Mesenchymal stem cell (in vitro differentiated cells and primary cell): ENCODE measurements around the gene MCCC1. TPM values are rescaled to one million over a fixed set of nuclear protein-coding genes. Genes with fewer than 3 reads are reported as not detected.
A peak's percentile ranks its signal among the peaks of the same experiment; 100 is the strongest.

ENCODE experiments used
- DNase-seq: peaks from one replicate; pipeline ENCODE4 v3.0.0-alpha.2; 2013
- H2AFZ ChIP-seq: one replicate; pipeline ENCODE4 v1.6.1; 2013; ENCODE audit warnings: low read depth, mild to moderate bottlenecking, control low read depth, inconsistent platforms, low read length, moderate library complexity
- H2AK5ac ChIP-seq: 2 replicates; pipeline ENCODE4 v1.6.1; 2013; ENCODE audit warnings: low read length, moderate library complexity, mild to moderate bottlenecking, inconsistent platforms; ENCODE audit not compliant: severe bottlenecking
- H2BK120ac ChIP-seq: one replicate; pipeline ENCODE4 v1.6.1; 2013; ENCODE audit warnings: low read depth, mild to moderate bottlenecking, inconsistent platforms, low read length, moderate library complexity
- H2BK12ac ChIP-seq, 2 experiments: one replicate each; pipeline ENCODE4 v1.6.1; 2013; ENCODE audit warnings: inconsistent platforms in 2 of 2, low read length in 2 of 2, mild to moderate bottlenecking in 2 of 2, moderate library complexity in 2 of 2, control low read depth in 1 of 2
- H2BK15ac ChIP-seq: one replicate; pipeline ENCODE4 v1.6.1; 2013; ENCODE audit warnings: mild to moderate bottlenecking, low read depth, inconsistent platforms; ENCODE audit not compliant: poor library complexity, severe bottlenecking
- H2BK5ac ChIP-seq: 2 replicates; pipeline ENCODE4 v1.6.1; 2013; ENCODE audit warnings: low read depth, mild to moderate bottlenecking, low read length, control low read depth, inconsistent platforms; ENCODE audit not compliant: poor library complexity, severe bottlenecking
- H3K14ac ChIP-seq, 2 experiments: one replicate each; pipeline ENCODE4 v1.6.1; 2013; ENCODE audit warnings: inconsistent platforms in 2 of 2, low read length in 2 of 2, control low read depth in 1 of 2, mild to moderate bottlenecking in 1 of 2, moderate library complexity in 1 of 2
- H3K18ac ChIP-seq, 2 experiments: one replicate each; pipeline ENCODE4 v1.6.1; 2013; ENCODE audit warnings: inconsistent platforms in 2 of 2, low read length in 2 of 2, control low read depth in 1 of 2, low read depth in 1 of 2, mild to moderate bottlenecking in 1 of 2
- H3K23ac ChIP-seq, 2 experiments: one replicate each; pipeline ENCODE4 v1.6.1; 2013; ENCODE audit warnings: inconsistent platforms in 2 of 2, low read length in 2 of 2, mild to moderate bottlenecking in 2 of 2, moderate library complexity in 2 of 2, control low read depth in 1 of 2
- H3K27ac ChIP-seq: 2 replicates; pipeline ENCODE4 v1.5.1; 2013; ENCODE audit warnings: mild to moderate bottlenecking, moderate library complexity, low read length, control low read depth, inconsistent platforms; ENCODE audit not compliant: poor library complexity, severe bottlenecking
- H3K27me3 ChIP-seq, 2 experiments: 2 replicates each; pipeline versions ENCODE4 v1.6.1 to v1.7.0; 2013; ENCODE audit warnings: low read length in 2 of 2, mild to moderate bottlenecking in 2 of 2, moderate library complexity in 2 of 2, control low read depth in 1 of 2, inconsistent platforms in 1 of 2; ENCODE audit not compliant: control insufficient read depth in 1 of 2, insufficient read depth in 1 of 2
- H3K36me3 ChIP-seq, 2 experiments: 2 replicates each; pipeline versions ENCODE4 v1.6.1 to v1.7.0; 2013; ENCODE audit warnings: low read length in 2 of 2, control low read depth in 1 of 2, inconsistent platforms in 1 of 2, low read depth in 1 of 2, mild to moderate bottlenecking in 1 of 2; ENCODE audit not compliant: insufficient read depth in 2 of 2, control insufficient read depth in 1 of 2
- H3K4ac ChIP-seq, 2 experiments: one replicate each; pipeline ENCODE4 v1.6.1; 2013; ENCODE audit warnings: inconsistent platforms in 2 of 2, low read length in 2 of 2, mild to moderate bottlenecking in 2 of 2, moderate library complexity in 2 of 2, control low read depth in 1 of 2, low read depth in 1 of 2
- H3K4me1 ChIP-seq: 2 replicates; pipeline ENCODE4 v1.6.1; 2013; ENCODE audit warnings: low read depth, low read length, control low read depth; ENCODE audit not compliant: control insufficient read depth, insufficient read depth
- H3K4me2 ChIP-seq: 2 replicates; pipeline ENCODE4 v1.6.1; 2013; ENCODE audit warnings: low read length, mild to moderate bottlenecking, inconsistent platforms; ENCODE audit not compliant: poor library complexity, severe bottlenecking
- H3K4me3 ChIP-seq, 2 experiments: 2 replicates each; pipeline versions ENCODE4 v1.5.1 to v1.7.0; 2013; ENCODE audit warnings: low read length in 2 of 2, mild to moderate bottlenecking in 2 of 2, control low read depth in 1 of 2, low read depth in 1 of 2; ENCODE audit not compliant: insufficient read depth in 1 of 2
- H3K79me1 ChIP-seq: replicated peaks from 2 replicates; pipeline ENCODE4 v1.6.1; 2013; ENCODE audit warnings: mild to moderate bottlenecking, control low read depth, low read length, inconsistent platforms; ENCODE audit not compliant: poor library complexity, severe bottlenecking
- H3K9ac ChIP-seq: 2 replicates; pipeline ENCODE4 v1.7.0; 2013; ENCODE audit warnings: mild to moderate bottlenecking, low read length, moderate library complexity
- H3K9me3 ChIP-seq: 2 replicates; pipeline ENCODE4 v1.7.0; 2013; ENCODE audit warnings: mild to moderate bottlenecking, low read length; ENCODE audit not compliant: control insufficient read depth
- H4K8ac ChIP-seq: one replicate; pipeline ENCODE4 v1.6.1; 2013; ENCODE audit warnings: inconsistent platforms, mild to moderate bottlenecking, low read length, moderate library complexity
- H4K91ac ChIP-seq: one replicate; pipeline ENCODE4 v1.6.1; 2013; ENCODE audit warnings: mild to moderate bottlenecking, low read length, inconsistent platforms
- WGBS: methylation state at CpG from one replicate; pipeline ENCODE4 v1.1.7; 2013; ENCODE audit warnings: mixed read lengths; 5-methylcytosine and 5-hydroxymethylcytosine counted together
- polyA plus RNA-seq, 2 experiments: library from polyadenylated mRNA; stranded (reverse); fragments of 200-250 nt; gene quantifications; one replicate each; pipeline ENCODE4 v1.2.3, GENCODE V29; 2013

The MCCC1 gene
- 8.6 TPM for polyA plus RNA-seq (2013, experiment 1 of 2)
- polyA plus RNA-seq (2013, experiment 2 of 2), result 8.3 TPM

DNA sequence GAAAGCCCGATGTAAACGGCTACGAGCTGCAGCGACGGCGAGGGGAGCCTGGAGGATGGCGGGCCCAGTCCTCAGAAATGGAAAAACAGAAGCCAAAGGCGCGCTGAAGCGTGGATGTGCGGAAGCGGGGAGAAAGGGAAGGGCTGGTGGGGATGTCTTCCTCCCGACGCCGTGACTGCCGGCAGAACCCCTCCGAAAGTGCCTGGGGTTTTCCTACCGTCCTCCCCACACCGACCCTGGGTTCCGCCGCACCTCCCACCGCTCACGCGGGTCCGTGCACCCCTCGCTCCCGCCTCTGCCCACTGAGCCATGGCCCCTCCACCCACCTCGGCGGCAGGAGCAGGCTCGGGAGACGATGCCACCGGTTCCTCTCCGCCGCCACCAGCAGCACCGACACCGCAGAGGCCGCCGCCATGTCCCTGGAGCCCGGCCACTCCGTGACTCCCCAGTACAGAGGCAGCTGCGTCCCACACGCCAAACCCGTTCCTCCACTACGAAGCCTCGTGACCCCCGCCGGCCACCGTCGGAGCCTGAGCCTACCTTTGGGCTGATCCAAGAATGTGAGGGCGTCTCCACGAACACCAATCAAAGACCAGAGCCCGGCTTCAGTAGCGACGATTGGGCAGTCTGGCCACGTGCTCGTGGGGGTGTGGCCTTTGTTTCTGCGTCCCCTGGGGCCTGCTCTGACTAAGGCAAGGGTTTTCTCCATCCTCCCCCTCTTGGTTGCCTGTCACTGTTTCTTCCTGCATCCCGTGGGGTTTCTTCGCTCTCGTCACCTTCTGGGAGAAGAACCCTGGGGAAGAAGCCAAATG, at the start of gene MCCC1:
MCCC1 (minus strand) TSS at position 471 of the 812 bp plus-strand sequence; CDS start at position 415, 56 bp downstream.
- 1% methylated on average over 52 of the region's 60 CpGs for WGBS
- H3K4me3 ChIP-seq, result peak within 1 kb of the TSS; percentile 91 to 96
- H3K4me1 ChIP-seq, result peaks cover 5% of the 10 kb centered on the region
- peak; percentile 99 for DNase-seq
- no peak within 1 kb of the TSS for H2AK5ac ChIP-seq
- peak within 1 kb of the TSS; percentile 6 for H2BK15ac ChIP-seq
- peak within 1 kb of the TSS; percentile 60 to 95 for H3K18ac ChIP-seq
- peak within 1 kb of the TSS; percentile 99 for H2AFZ ChIP-seq
- H3K9me3 ChIP-seq, result no peaks in the 10 kb centered on the region
- H3K79me1 ChIP-seq, result peaks cover 14% of the 10 kb centered on the region
- H3K9ac ChIP-seq, result peak within 1 kb of the TSS; percentile 97
- H3K23ac ChIP-seq, result peak within 1 kb of the TSS in 1 of 2 experiments; percentile 84
- no peaks in the 10 kb centered on the region for H3K27me3 ChIP-seq
- H3K27ac ChIP-seq, result peak within 1 kb of the TSS; percentile 63
- peak within 1 kb of the TSS; percentile 72 for H4K8ac ChIP-seq
- no peak within 1 kb of the TSS for H4K91ac ChIP-seq
- H3K14ac ChIP-seq, result peak within 1 kb of the TSS in 1 of 2 experiments; percentile 94
- H3K36me3 ChIP-seq, result peaks cover 0 to 3% of the 10 kb centered on the region in 2 experiments
- H3K4ac ChIP-seq, result no peak within 1 kb of the TSS
- peak within 1 kb of the TSS in 1 of 2 experiments; percentile 65 for H2BK12ac ChIP-seq
- H3K4me2 ChIP-seq, result peak within 1 kb of the TSS; percentile 84
- peak within 1 kb of the TSS; percentile 39 for H2BK5ac ChIP-seq
- no peak within 1 kb of the TSS for H2BK120ac ChIP-seq

DNA sequence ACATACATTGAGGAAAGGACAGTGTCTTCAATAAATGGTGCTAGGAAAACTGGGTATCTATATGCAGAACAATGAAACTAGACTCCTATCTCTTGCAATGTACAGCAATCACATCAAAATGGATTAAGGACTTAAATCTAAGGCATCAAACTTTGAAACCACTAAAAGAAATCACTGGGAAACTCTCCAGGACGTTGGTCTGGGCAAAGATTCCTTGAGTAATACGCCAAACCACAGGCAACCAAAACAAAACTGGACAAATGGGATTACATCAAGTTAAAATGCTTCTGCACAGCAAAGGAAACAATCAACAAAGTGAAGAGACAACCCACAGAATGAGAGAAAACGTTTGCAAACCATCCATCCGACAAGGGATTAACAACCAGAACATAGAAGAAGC, 48.8 kb upstream of the MCCC1 start:
- Histone ChIP-seq H3K4ac (no peak overlapping the region), H3K27me3 (peaks cover 3 to 38% of the 10 kb centered on the region in 2 experiments), H3K23ac (no peak overlapping the region), H3K27ac (no peak overlapping the region), H4K91ac (no peak overlapping the region), H2BK12ac (no peak overlapping the region), H3K79me1 (no peaks in the 10 kb centered on the region), H3K4me2 (no peak overlapping the region), H3K9ac (no peak overlapping the region), H3K4me3 (no peak overlapping the region), H3K4me1 (no peaks in the 10 kb centered on the region), H3K36me3 (no peaks in the 10 kb centered on the region), H2AK5ac (no peak overlapping the region), H3K9me3 (no peaks in the 10 kb centered on the region), H3K14ac (no peak overlapping the region), H3K18ac (no peak overlapping the region), H2BK5ac (no peak overlapping the region), H4K8ac (no peak overlapping the region), H2AFZ (no peak overlapping the region), H2BK120ac (no peak overlapping the region), H2BK15ac (no peak overlapping the region)
- WGBS, result 67% methylated on average over 2 of the region's 4 CpGs
- peak; percentile 51 for DNase-seq

GRCh38 chr3:183144363-183144762, 45.1 kb upstream of the MCCC1 start:
- H3K4me3 ChIP-seq, result no peak overlapping the region
- no peak overlapping the region for H3K4me2 ChIP-seq
- H3K27me3 ChIP-seq, result peaks cover 0 to 37% of the 10 kb centered on the region in 2 experiments
- H2BK15ac ChIP-seq, result no peak overlapping the region
- peaks cover 3% of the 10 kb centered on the region for H3K4me1 ChIP-seq
- H3K9me3 ChIP-seq, result no peaks in the 10 kb centered on the region
- H3K36me3 ChIP-seq, result no peaks in the 10 kb centered on the region
- no peak overlapping the region for H2BK120ac ChIP-seq
- no peak overlapping the region for H3K14ac ChIP-seq
- no peak overlapping the region for H2BK5ac ChIP-seq
- WGBS, result 86% methylated on average over 1 of the region's 1 CpG
- H3K23ac ChIP-seq, result no peak overlapping the region
- DNase-seq, result no peak
- no peak overlapping the region for H2AFZ ChIP-seq
- no peak overlapping the region for H2BK12ac ChIP-seq
- H2AK5ac ChIP-seq, result no peak overlapping the region
- H4K8ac ChIP-seq, result no peak overlapping the region
- no peak overlapping the region for H3K4ac ChIP-seq
- no peak overlapping the region for H3K18ac ChIP-seq
- H4K91ac ChIP-seq, result no peak overlapping the region
- no peak overlapping the region for H3K27ac ChIP-seq
- H3K9ac ChIP-seq, result no peak overlapping the region
- no peaks in the 10 kb centered on the region for H3K79me1 ChIP-seq

- Histone ChIP-seq H3K4me1 (peaks cover 3% of the 10 kb centered on the region), H3K4me3 (no peak overlapping the region), H2BK120ac (no peak overlapping the region), H3K4ac (no peak overlapping the region), H3K4me2 (no peak overlapping the region), H2BK15ac (no peak overlapping the region), H3K27ac (no peak overlapping the region), H3K36me3 (no peaks in the 10 kb centered on the region), H3K14ac (no peak overlapping the region), H2BK12ac (no peak overlapping the region), H2BK5ac (no peak overlapping the region), H4K8ac (no peak overlapping the region), H3K27me3 (peaks cover 0 to 46% of the 10 kb centered on the region in 2 experiments), H4K91ac (no peak overlapping the region), H3K18ac (no peak overlapping the region), H3K9ac (no peak overlapping the region), H3K9me3 (peaks cover 5% of the 10 kb centered on the region), H2AK5ac (no peak overlapping the region), H3K23ac (no peak overlapping the region), H2AFZ (no peak overlapping the region), H3K79me1 (no peaks in the 10 kb centered on the region)
- WGBS, result 75% methylated on average over 11 of the region's 11 CpGs
- no peak for DNase-seq
Measured at GRCh38 chr3:183142199-183142598, 42.9 kb upstream of the MCCC1 start.
